Testis (tissue), 3 donors: Measurements from ENCODE around the gene RASAL2. TPM values are rescaled to one million over a fixed set of nuclear protein-coding genes. Genes with fewer than 3 reads are reported as not detected.

ENCODE experiments used
- DNase-seq: peaks from one replicate; pipeline ENCODE4 v3.0.0-alpha.2; 2019
- H3K27ac ChIP-seq, 2 donors: fragments of 200-600 bp; sonication (generic); one replicate each; pipeline ENCODE4 v1.5.1; 2019
- H3K27me3 ChIP-seq: fragments of 200-600 bp; sonication (generic); one replicate; pipeline ENCODE4 v1.5.1; 2019
- H3K36me3 ChIP-seq: fragments of 200-600 bp; sonication (generic); one replicate; pipeline ENCODE4 v1.5.1; 2017; ENCODE audit warnings: low read depth; ENCODE audit errors: missing control alignments
- H3K4me1 ChIP-seq: fragments of 200-600 bp; sonication (generic); one replicate; pipeline ENCODE4 v1.5.1; 2019
- H3K4me3 ChIP-seq, 2 donors: fragments of 200-600 bp; sonication (generic); one replicate each; pipeline ENCODE4 v1.5.1; 2017 to 2019
- H3K9me3 ChIP-seq: fragments of 200-600 bp; sonication (generic); one replicate; pipeline ENCODE4 v1.5.1; 2017
- CTCF ChIP-seq, 3 experiments: fragments of 450-650 bp in 2 of 3; fragments of 200-600 bp in 1 of 3; sonication (generic) in 1 of 3; IDR thresholded peaks; one replicate each; pipeline ENCODE4 v1.5.1; 2016 to 2019; ENCODE audit warnings: antibody characterized with exemption in 3 of 3, mild to moderate bottlenecking in 2 of 3, moderate library complexity in 1 of 3
- POLR2A ChIP-seq: fragments of 450-650 bp; IDR thresholded peaks from one replicate; pipeline ENCODE4 v1.6.1; 2017; ENCODE audit warnings: antibody characterized with exemption, mild to moderate bottlenecking, moderate library complexity
- WGBS, 2 donors: methylation state at CpG; one replicate each; pipeline ENCODE4 v1.1.5; 2018; 5-methylcytosine and 5-hydroxymethylcytosine counted together
- intact Hi-C: fragments of 100-400 bp; cut with DNase I; formaldehyde crosslinking; loops from one replicate; pipeline ENCODE4 v1.15.1; 2023; ENCODE audit warnings: low total_unique reads
- polyA plus RNA-seq: library from polyadenylated mRNA; stranded (reverse); fragments of 350-450 nt; fragmentation: Illumina TruSeq; extraction: RNeasy Lipid Tissue Mini Kit (QIAGEN cat#74804); gene quantifications from one replicate; pipeline ENCODE4 v1.2.3, GENCODE V29; 2014; ENCODE audit warnings: low read depth, low replicate concordance; ENCODE audit not compliant: insufficient read depth
- small RNA-seq, 2 donors: library from RNA; depleted of rRNA; stranded (forward); fragments of <200 nt; gene quantifications; one replicate each; pipeline ENCODE3, GENCODE V24; 2016
- total RNA-seq, 2 donors: library from RNA; depleted of rRNA; stranded (reverse); fragments of >200 nt; gene quantifications; one replicate each; pipeline ENCODE4 v1.2.3, GENCODE V29; 2016

The RASAL2 gene
- total and polyA plus RNA-seq, 3 donors from 2014 or later, result 25.9 to 41.7 (median 39.6) TPM

- Histone ChIP-seq H3K27ac (no peak overlapping the region), H3K4me3 (peak overlapping the region in 1 of 2 donors; percentile 4), H3K9me3 (no peaks in the 10 kb centered on the region), H3K27me3 (no peaks in the 10 kb centered on the region), H3K4me1 (no peaks in the 10 kb centered on the region), H3K36me3 (no peaks in the 10 kb centered on the region)
- intact Hi-C loops, result loop anchor here (10.0 kb wide), 1 partner anchor 472 kb away; no protein-coding TSS in a partner anchor
- TF ChIP-seq POLR2A, result no peak
- peak; percentile 79 to 95 (median 88) for TF ChIP-seq CTCF (IDR thresholded peaks at IDR 0.05)
- WGBS, 2 donors, result 15 to 34% methylated on average over 13 of the region's 13 CpGs
- peak; percentile 91 for DNase-seq
These were observed 438.5 kb downstream of the RASAL2 start for GRCh38 chr1:178532392-178532791.

- TF ChIP-seq CTCF (IDR thresholded peaks at IDR 0.05), result no peak
- no peak for TF ChIP-seq POLR2A
- no peak overlapping the region for H3K27ac ChIP-seq
- H3K4me1 ChIP-seq, result no peaks in the 10 kb centered on the region
- intact Hi-C loops, result loop anchor here (10.0 kb wide), 1 partner anchor 471 kb away; no protein-coding TSS in a partner anchor
- no peaks in the 10 kb centered on the region for H3K27me3 ChIP-seq
- no peak for DNase-seq
- no peaks in the 10 kb centered on the region for H3K36me3 ChIP-seq
- WGBS, 2 donors, result 71 to 74% methylated on average over 9 of the region's 9 CpGs
- no peaks in the 10 kb centered on the region for H3K9me3 ChIP-seq
- H3K4me3 ChIP-seq, result no peak overlapping the region
These were observed 439.4 kb downstream of the RASAL2 start for GRCh38 chr1:178533121-178533946.

Small RNA genes lying within 50 kb of the gene (small RNA-seq; reads per million reads assigned to genes)
- 0 reads per million in 2 donors for gene RF00017

Other genes with a start within 250 kb of the RASAL2 start
- 1 to 10 TPM; 4.8 to 5.9 TPM for gene SEC16B, start 124.0 kb upstream of the RASAL2 start, total RNA-seq
- 4.3 TPM for gene SEC16B, start 124.0 kb upstream of the RASAL2 start, polyA plus RNA-seq